Skeletal muscle tissue (tissue), 4 donors: ENCODE results near the gene CBL. TPM values are rescaled to one million over a fixed set of nuclear protein-coding genes. Genes with fewer than 3 reads are reported as not detected.
A peak's percentile ranks its signal among the peaks of the same experiment; 100 is the strongest.

Experiments used
- H3K27ac ChIP-seq: one replicate; pipeline ENCODE4 v1.7.0; 2013; ENCODE audit warnings: mild to moderate bottlenecking, low read depth, low read length, inconsistent platforms
- H3K27me3 ChIP-seq, 3 donors: one replicate each; pipeline ENCODE4 v1.7.0; 2013; ENCODE audit warnings: low read length in 3 of 3; ENCODE audit not compliant: control insufficient read depth in 3 of 3, insufficient read depth in 3 of 3
- H3K36me3 ChIP-seq, 3 donors: one replicate each; pipeline ENCODE4 v1.7.0; 2013; ENCODE audit warnings: low read length in 3 of 3; ENCODE audit not compliant: control insufficient read depth in 3 of 3, insufficient read depth in 3 of 3
- H3K4me1 ChIP-seq, 3 donors: one replicate each; pipeline ENCODE4 v1.7.0; 2013; ENCODE audit warnings: low read length in 3 of 3, mild to moderate bottlenecking in 3 of 3; ENCODE audit not compliant: control insufficient read depth in 3 of 3, insufficient read depth in 3 of 3
- H3K4me3 ChIP-seq, 3 donors: one replicate each; pipeline ENCODE4 v1.7.0; 2013; ENCODE audit warnings: low read length in 3 of 3
- H3K9ac ChIP-seq, 3 donors: one replicate each; pipeline ENCODE4 v1.7.0; 2013; ENCODE audit warnings: low read length in 3 of 3, mild to moderate bottlenecking in 3 of 3, moderate library complexity in 2 of 3, low read depth in 1 of 3
- H3K9me3 ChIP-seq, 3 donors: one replicate each; pipeline ENCODE4 v1.7.0; 2013; ENCODE audit warnings: low read length in 3 of 3; ENCODE audit not compliant: control insufficient read depth in 3 of 3
- total RNA-seq: library from RNA; depleted of rRNA; stranded (reverse); fragments of >200 nt; gene quantifications from one replicate; pipeline ENCODE4 v1.2.3, GENCODE V29; 2014
- donor health status: Osteomylitis.

CBL gene
- total RNA-seq, 1 donor from 2014 or later: 9.9 TPM

GRCh38 chr11:119334174-119334930, 128.2 kb downstream of the CBL start, which contains the start of gene RNF26:
RNF26 (plus strand) TSS chr11:119334527; CDS start chr11:119335123, 596 bp downstream.
- peak within 1 kb of the TSS; percentile 88 to 97 (median 91) for H3K9ac ChIP-seq
- no peaks in the 10 kb centered on the region for H3K27me3 ChIP-seq
- peaks cover 44 to 46% (median 46%) of the 10 kb centered on the region in 3 donors for H3K4me1 ChIP-seq
- H3K36me3 ChIP-seq: peaks cover 6 to 14% (median 9%) of the 10 kb centered on the region in 3 donors
- peak within 1 kb of the TSS; percentile 97 to 98 (median 97) for H3K4me3 ChIP-seq
- H3K9me3 ChIP-seq: no peaks in the 10 kb centered on the region
- peak within 1 kb of the TSS; percentile 93 for H3K27ac ChIP-seq

GRCh38 chr11:119335091-119335654, 129.0 kb downstream of the CBL start:
- peak overlapping the region; percentile 88 to 97 (median 91) for H3K9ac ChIP-seq
- peak overlapping the region; percentile 93 for H3K27ac ChIP-seq
- peaks cover 49 to 54% (median 50%) of the 10 kb centered on the region in 3 donors for H3K4me1 ChIP-seq
- no peaks in the 10 kb centered on the region for H3K27me3 ChIP-seq
- H3K4me3 ChIP-seq: peak overlapping the region; percentile 97 to 98 (median 97)
- H3K9me3 ChIP-seq: no peaks in the 10 kb centered on the region
- H3K36me3 ChIP-seq: peaks cover 6 to 14% (median 9%) of the 10 kb centered on the region in 3 donors

- Histone ChIP-seq H3K27me3 (peaks cover 1 to 3% (median 2%) of the 10 kb centered on the region in 3 donors), H3K9me3 (no peaks in the 10 kb centered on the region), H3K4me1 (peaks cover 51 to 60% (median 54%) of the 10 kb centered on the region in 3 donors), H3K4me3 (peak overlapping the region; percentile 97 to 98 (median 97)), H3K9ac (peak overlapping the region; percentile 51 to 91 (median 88)), H3K36me3 (peaks cover 6 to 14% (median 9%) of the 10 kb centered on the region in 3 donors), H3K27ac (peak overlapping the region; percentile 93)
Observed at GRCh38 chr11:119335655-119336543, 129.8 kb downstream of the CBL start.

- H3K27ac ChIP-seq: no peak overlapping the region
- H3K4me1 ChIP-seq: peaks cover 59 to 67% (median 61%) of the 10 kb centered on the region in 3 donors
- no peak overlapping the region for H3K4me3 ChIP-seq
- no peaks in the 10 kb centered on the region for H3K9me3 ChIP-seq
- H3K9ac ChIP-seq: no peak overlapping the region
- H3K36me3 ChIP-seq: peaks cover 6 to 14% (median 9%) of the 10 kb centered on the region in 3 donors
- peaks cover 5 to 11% (median 10%) of the 10 kb centered on the region in 3 donors for H3K27me3 ChIP-seq
Observed at GRCh38 chr11:119336744-119337469, 130.8 kb downstream of the CBL start.

GRCh38 chr11:119337581-119338317, 131.6 kb downstream of the CBL start:
- peak overlapping the region in 1 of 3 donors; percentile 8 for H3K9ac ChIP-seq

GRCh38 chr11:119338318-119338890, 132.3 kb downstream of the CBL start:
- peak overlapping the region in 1 of 3 donors; percentile 79 for H3K9ac ChIP-seq
- peaks cover 5 to 20% (median 18%) of the 10 kb centered on the region in 3 donors for H3K27me3 ChIP-seq
- H3K4me3 ChIP-seq: peak overlapping the region in 2 of 3 donors; percentile 17 to 20
- peaks cover 59 to 67% (median 62%) of the 10 kb centered on the region in 3 donors for H3K4me1 ChIP-seq
- peaks cover 6 to 14% (median 9%) of the 10 kb centered on the region in 3 donors for H3K36me3 ChIP-seq
- no peaks in the 10 kb centered on the region for H3K9me3 ChIP-seq
- peak overlapping the region; percentile 7 for H3K27ac ChIP-seq

More at GRCh38 chr11:119337581-119338317, 131.6 kb downstream of the CBL start:
- Histone ChIP-seq H3K9me3 (no peaks in the 10 kb centered on the region), H3K27ac (no peak overlapping the region), H3K27me3 (peaks cover 5 to 18% (median 18%) of the 10 kb centered on the region in 3 donors), H3K36me3 (peaks cover 6 to 14% (median 9%) of the 10 kb centered on the region in 3 donors), H3K4me1 (peaks cover 59 to 67% (median 62%) of the 10 kb centered on the region in 3 donors), H3K4me3 (peak overlapping the region in 1 of 3 donors; percentile 20)

GRCh38 chr11:119338965-119339588, 132.9 kb downstream of the CBL start:
- peak overlapping the region; percentile 57 to 79 (median 74) for H3K9ac ChIP-seq
- H3K27me3 ChIP-seq: peaks cover 5 to 20% (median 18%) of the 10 kb centered on the region in 3 donors
- peaks cover 59 to 67% (median 62%) of the 10 kb centered on the region in 3 donors for H3K4me1 ChIP-seq
- peak overlapping the region; percentile 88 for H3K27ac ChIP-seq
- peaks cover 6 to 14% (median 9%) of the 10 kb centered on the region in 3 donors for H3K36me3 ChIP-seq
- peak overlapping the region; percentile 59 to 68 (median 63) for H3K4me3 ChIP-seq
- H3K9me3 ChIP-seq: no peaks in the 10 kb centered on the region
